Hepatocyte (in vitro differentiated cells): Measurements from ENCODE around the gene AKAP13. TPM values are rescaled to one million over a fixed set of nuclear protein-coding genes. Genes with fewer than 3 reads are reported as not detected.

ENCODE experiments used
- DNase-seq: peaks from one replicate; pipeline ENCODE4 v3.0.0-alpha.2; 2016; ENCODE audit warnings: low spot score
- H2AFZ ChIP-seq: fragments of 200-600 bp; sonication (generic); 2 replicates; pipeline ENCODE4 v1.6.0; 2016; ENCODE audit warnings: antibody characterized with exemption, mild to moderate bottlenecking
- H3K27ac ChIP-seq: fragments of 200-600 bp; sonication (generic); 2 replicates; pipeline ENCODE4 v1.5.1; 2016; ENCODE audit warnings: mild to moderate bottlenecking
- H3K27me3 ChIP-seq: fragments of 200-600 bp; sonication (generic); 2 replicates; pipeline ENCODE4 v1.6.1; 2016
- H3K36me3 ChIP-seq: fragments of 200-600 bp; sonication (generic); replicated peaks from 2 replicates; pipeline ENCODE4 v1.5.1; 2016; ENCODE audit warnings: low read depth; ENCODE audit not compliant: insufficient read depth
- H3K4me1 ChIP-seq: fragments of 200-600 bp; sonication (generic); 2 replicates; pipeline ENCODE4 v1.5.1; 2016; ENCODE audit warnings: mild to moderate bottlenecking, moderate library complexity; ENCODE audit not compliant: insufficient read depth
- H3K4me2 ChIP-seq: fragments of 200-600 bp; sonication (generic); 2 replicates; pipeline ENCODE4 v1.6.0; 2016
- H3K4me3 ChIP-seq: fragments of 200-600 bp; sonication (generic); 2 replicates; pipeline ENCODE4 v1.5.1; 2016; ENCODE audit warnings: mild to moderate bottlenecking
- H3K79me2 ChIP-seq: fragments of 200-600 bp; sonication (generic); 2 replicates; pipeline ENCODE4 v1.6.0; 2017; ENCODE audit warnings: mild to moderate bottlenecking
- H3K9me2 ChIP-seq: fragments of 200-600 bp; sonication (generic); replicated peaks from 2 replicates; pipeline ENCODE4 v1.6.0; 2017; ENCODE audit warnings: mild to moderate bottlenecking; ENCODE audit not compliant: insufficient read depth
- H3K9me3 ChIP-seq: fragments of 200-600 bp; sonication (generic); 2 replicates; pipeline ENCODE4 v1.5.1; 2016; ENCODE audit warnings: low read depth, mild to moderate bottlenecking
- H4K20me1 ChIP-seq: fragments of 200-600 bp; sonication (generic); 2 replicates; pipeline ENCODE4 v1.6.0; 2016; ENCODE audit warnings: mild to moderate bottlenecking; ENCODE audit not compliant: insufficient read depth, poor library complexity, severe bottlenecking
- CTCF ChIP-seq: fragments of 200-600 bp; sonication (generic); IDR thresholded peaks from 2 replicates; pipeline ENCODE4 v1.5.1; 2016; ENCODE audit warnings: antibody characterized with exemption, mild to moderate bottlenecking; ENCODE audit not compliant: poor library complexity
- EZH2 ChIP-seq: fragments of 200-600 bp; sonication (generic); IDR thresholded peaks from 2 replicates; pipeline ENCODE4 v1.6.1; 2016; ENCODE audit warnings: antibody characterized with exemption, mild to moderate bottlenecking, borderline replicate concordance
- EZH2phosphoT487 ChIP-seq: fragments of 200-600 bp; sonication (generic); IDR thresholded peaks from one replicate; pipeline ENCODE4 v1.6.1; 2018; ENCODE audit warnings: antibody characterized with exemption, mild to moderate bottlenecking, low read depth, moderate library complexity; ENCODE audit not compliant: unreplicated experiment, severe bottlenecking
- WGBS: methylation state at CpG from one replicate; pipeline ENCODE4 v1.1.6; 2016; ENCODE audit warnings: low lambda C conversion rate; ENCODE audit errors: missing lambda C conversion rate; 5-methylcytosine and 5-hydroxymethylcytosine counted together
- polyA plus RNA-seq: library from polyadenylated mRNA; unstranded; fragments of >200 nt; fragmentation: Nextera tagmentation; extraction: Ambion mirVana; gene quantifications from 2 replicates; pipeline ENCODE4 v1.2.1, GENCODE V29; 2016
- total RNA-seq: library from RNA; depleted of rRNA; stranded (reverse); fragments of >200 nt; gene quantifications from 2 replicates; pipeline ENCODE4 v1.2.3, GENCODE V29; 2014

Gene AKAP13
- total and polyA plus RNA-seq, 2 experiments from 2014 or later = 55.6 to 80.9 TPM

- Histone ChIP-seq H4K20me1 (peaks cover 65% of the 10 kb centered on the region), H3K36me3 (no peaks in the 10 kb centered on the region), H3K79me2 (peaks cover 97% of the 10 kb centered on the region), H3K27me3 (no peaks in the 10 kb centered on the region), H3K9me3 (no peaks in the 10 kb centered on the region), H3K4me1 (peaks cover 32% of the 10 kb centered on the region), H3K4me3 (no peak overlapping the region), H3K9me2 (no peaks in the 10 kb centered on the region), H3K4me2 (peak overlapping the region; percentile 9), H3K27ac (no peak overlapping the region), H2AFZ (no peak overlapping the region)
- WGBS = 59% methylated on average over 5 of the region's 5 CpGs
- DNase-seq = no peak
- TF ChIP-seq CTCF = no peak
- TF ChIP-seq EZH2phosphoT487 = no peak
- no peak for TF ChIP-seq EZH2
These were observed 21.9 kb downstream of the AKAP13 start for GRCh38 chr15:85402195-85402881.

- Histone ChIP-seq H2AFZ (no peak overlapping the region), H3K9me3 (no peaks in the 10 kb centered on the region), H3K27ac (no peak overlapping the region), H3K36me3 (no peaks in the 10 kb centered on the region), H3K9me2 (no peaks in the 10 kb centered on the region), H3K4me3 (no peak overlapping the region), H3K79me2 (peaks cover 97% of the 10 kb centered on the region), H3K27me3 (no peaks in the 10 kb centered on the region), H4K20me1 (peaks cover 67% of the 10 kb centered on the region), H3K4me2 (no peak overlapping the region), H3K4me1 (peaks cover 32% of the 10 kb centered on the region)
- TF ChIP-seq EZH2phosphoT487 (no peak), CTCF (no peak), EZH2 (no peak)
- WGBS = 92% methylated on average over 5 of the region's 5 CpGs
- no peak for DNase-seq
These were observed 23.3 kb downstream of the AKAP13 start for GRCh38 chr15:85403745-85404144.

- WGBS = 63% methylated on average over 4 of the region's 4 CpGs
- peaks cover 67% of the 10 kb centered on the region for H4K20me1 ChIP-seq
These were observed 23.9 kb downstream of the AKAP13 start for GRCh38 chr15:85404176-85404917.

More at GRCh38 chr15:85404176-85404917, 23.9 kb downstream of the AKAP13 start:
- Histone ChIP-seq H3K9me2 (no peaks in the 10 kb centered on the region), H3K4me3 (no peak overlapping the region), H3K27ac (peak overlapping the region; percentile 46), H2AFZ (no peak overlapping the region), H3K79me2 (peaks cover 100% of the 10 kb centered on the region), H3K27me3 (no peaks in the 10 kb centered on the region), H3K9me3 (no peaks in the 10 kb centered on the region), H3K4me1 (peaks cover 32% of the 10 kb centered on the region), H3K36me3 (no peaks in the 10 kb centered on the region), H3K4me2 (peak overlapping the region; percentile 2)
- peak; percentile 11 for DNase-seq
- TF ChIP-seq EZH2 (no peak), CTCF (no peak), EZH2phosphoT487 (no peak)
